HG02973 (cell line): ENCODE results near the gene CENPF.
"Not testable (repeated sequence)": the region's sequence is repeated elsewhere in the genome, so short reads cannot be mapped to it uniquely, and the experiment has no call there.

Source experiments
- ATAC-seq: cut with Tn5 transposase; IDR thresholded peaks from one replicate; pipeline ENCODE4 v1.9.1; 2021; ENCODE audit warnings: moderate library complexity; ENCODE audit not compliant: unreplicated experiment

Gene CENPF

GRCh38 chr1:214650664-214651063, 47.7 kb downstream of the CENPF start:
- no peak for ATAC-seq

DNA sequence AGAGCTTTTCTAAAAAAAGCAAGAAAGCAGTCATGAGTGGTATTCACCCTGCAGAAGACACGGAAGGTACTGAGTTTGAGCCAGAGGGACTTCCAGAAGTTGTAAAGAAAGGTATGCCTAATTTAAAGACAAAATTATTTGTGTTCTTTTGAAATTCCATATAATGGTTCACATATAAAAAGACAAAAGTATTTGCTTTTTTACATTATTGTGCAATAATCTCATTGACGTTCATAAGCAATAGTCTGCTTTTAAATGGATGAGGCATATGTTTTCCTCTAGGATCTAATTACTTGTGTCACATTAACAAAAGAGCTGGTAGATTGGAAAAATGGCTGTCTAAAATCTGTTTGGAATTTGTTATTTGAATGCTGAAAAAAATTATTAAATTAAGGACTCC, 54.3 kb downstream of the CENPF start:
- no peak for ATAC-seq

DNA sequence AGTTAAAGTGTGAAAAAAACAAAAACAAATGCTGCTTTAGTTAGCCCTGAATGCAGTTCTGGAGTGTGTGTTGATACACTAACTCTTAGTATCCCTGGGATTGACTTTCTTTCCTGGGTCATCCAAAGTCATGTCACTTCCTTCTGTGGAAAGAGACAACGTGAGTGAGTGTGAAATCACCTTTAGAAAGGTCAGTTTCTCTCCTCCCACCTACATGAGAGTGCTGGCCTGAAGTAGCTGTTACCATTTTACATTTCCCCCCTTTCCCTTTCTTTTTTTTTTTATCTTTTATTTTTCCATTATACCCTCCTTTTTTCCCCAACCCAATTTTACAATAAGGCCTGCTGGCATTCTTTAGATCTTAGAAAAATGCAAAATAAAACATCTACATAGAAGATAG, 55.2 kb downstream of the CENPF start:
- no peak for ATAC-seq

- no peak for ATAC-seq
These were observed 55.8 kb downstream of the CENPF start for GRCh38 chr1:214658785-214659184.

DNA sequence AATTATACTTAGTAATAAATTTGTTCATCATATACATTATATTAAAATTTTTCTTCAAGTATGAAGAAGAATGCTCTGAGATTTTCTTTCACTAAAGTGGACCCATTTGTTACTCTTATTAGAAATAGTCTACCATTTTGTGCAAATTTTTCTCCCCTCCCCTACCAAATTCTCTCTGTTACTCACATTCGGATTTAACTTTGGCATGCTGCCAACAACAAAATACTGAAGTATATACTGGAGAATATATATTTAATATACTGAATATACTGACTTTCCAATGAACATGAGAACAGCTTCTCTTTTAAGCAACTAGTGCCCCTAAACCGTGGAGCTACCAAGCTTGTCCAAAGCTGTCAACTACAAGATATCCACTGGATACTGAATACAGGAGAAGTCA, 57.2 kb downstream of the CENPF start:
- no peak for ATAC-seq

DNA sequence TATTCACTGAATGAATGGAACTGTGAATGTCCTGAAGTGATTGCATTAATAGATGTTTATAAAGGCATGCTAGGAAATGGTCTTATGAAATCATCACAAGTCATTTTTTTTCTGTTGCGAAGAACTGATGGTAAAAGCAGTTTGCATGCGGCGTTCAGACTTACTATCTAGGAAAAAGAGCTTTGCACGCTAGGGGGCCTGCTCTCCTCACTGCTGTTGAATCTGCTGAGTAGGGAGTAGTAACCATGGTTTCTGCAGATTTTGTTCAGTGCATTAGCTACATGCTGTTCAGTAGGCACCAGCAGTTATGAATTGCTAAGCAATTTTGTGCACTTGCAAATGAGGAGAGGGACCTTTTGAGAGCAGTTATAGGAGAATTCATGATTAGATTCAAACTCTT, 57.9 kb downstream of the CENPF start:
- ATAC-seq: no peak

- no peak for ATAC-seq
These were observed 59.3 kb downstream of the CENPF start for GRCh38 chr1:214662223-214662785.

GRCh38 chr1:214664651-214665433, 61.8 kb downstream of the CENPF start:
- ATAC-seq: no peak

DNA sequence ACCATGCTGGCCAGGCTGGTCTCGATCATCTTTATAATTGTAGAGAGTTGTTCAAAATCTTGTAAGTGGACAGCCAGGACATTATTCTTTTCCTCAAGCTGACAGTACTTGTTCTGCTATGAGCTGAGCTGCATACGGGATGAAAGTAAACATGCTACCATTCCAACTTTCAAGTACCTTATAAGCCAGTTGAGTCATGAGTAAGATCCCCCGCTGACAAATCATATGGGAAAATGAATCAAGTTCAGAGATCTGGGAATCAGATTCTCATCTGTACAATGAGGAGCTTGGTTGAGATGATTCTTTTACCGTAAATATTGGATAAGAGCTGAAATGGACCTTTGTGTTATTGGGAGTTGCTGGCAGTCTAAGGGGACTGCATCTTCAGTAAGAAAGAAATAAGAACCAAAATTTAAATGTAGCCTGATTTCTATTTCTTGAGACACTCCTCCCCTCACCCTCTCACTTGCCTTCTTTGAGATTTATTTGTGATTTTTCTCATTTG, 62.7 kb downstream of the CENPF start:
- ATAC-seq: no peak

DNA sequence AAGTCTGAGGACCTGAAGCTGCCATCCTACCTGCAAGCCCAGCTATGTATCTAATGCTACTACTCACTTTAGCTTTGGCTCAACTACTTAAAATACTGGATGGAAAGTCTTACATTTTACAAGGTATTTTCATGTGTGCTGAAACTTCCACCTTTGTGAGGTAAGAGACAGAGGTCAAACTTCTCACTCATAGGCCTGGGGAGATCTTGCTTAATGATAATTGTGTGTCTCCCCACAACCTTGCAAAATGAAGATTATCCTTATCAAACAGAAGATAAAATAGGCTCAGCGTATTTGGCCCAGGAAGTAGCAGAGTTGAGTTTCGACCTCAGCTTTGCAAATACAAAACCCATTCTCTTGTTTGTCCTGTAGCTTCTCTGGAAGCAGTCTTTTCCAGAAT, 63.7 kb downstream of the CENPF start:
- no peak for ATAC-seq

- no peak for ATAC-seq
These were observed 67.1 kb downstream of the CENPF start for GRCh38 chr1:214670098-214670497.

GRCh38 chr1:214673029-214673428, 70.0 kb downstream of the CENPF start:
- not testable (repeated sequence) for ATAC-seq

GRCh38 chr1:214673576-214673975, 70.6 kb downstream of the CENPF start:
- no peak for ATAC-seq

- not testable (repeated sequence) for ATAC-seq
These were observed 72.5 kb downstream of the CENPF start for GRCh38 chr1:214675524-214675923.

GRCh38 chr1:214676747-214677146, 73.8 kb downstream of the CENPF start:
- no peak for ATAC-seq

- no peak for ATAC-seq
These were observed 75.0 kb downstream of the CENPF start for GRCh38 chr1:214677945-214678344.

DNA sequence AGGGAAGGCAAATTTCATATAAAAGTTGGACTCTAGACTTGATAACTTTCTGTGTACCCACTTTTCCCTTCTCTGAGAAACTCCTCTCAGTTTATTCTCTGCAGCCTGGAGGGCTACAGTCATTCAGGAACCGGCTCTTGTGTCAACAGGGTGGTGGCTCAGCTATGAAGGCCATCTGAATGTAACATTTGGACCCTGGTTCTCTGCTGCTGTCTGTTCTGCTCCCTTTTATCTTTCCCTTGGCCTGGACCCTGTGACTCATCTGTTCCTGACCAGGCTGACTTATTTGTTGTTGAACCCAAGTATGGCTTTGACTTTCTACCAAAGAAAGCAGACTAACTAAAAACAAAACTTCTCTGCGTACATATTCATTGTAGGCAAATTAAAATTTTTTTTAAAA, 75.4 kb downstream of the CENPF start:
- ATAC-seq: no peak

DNA sequence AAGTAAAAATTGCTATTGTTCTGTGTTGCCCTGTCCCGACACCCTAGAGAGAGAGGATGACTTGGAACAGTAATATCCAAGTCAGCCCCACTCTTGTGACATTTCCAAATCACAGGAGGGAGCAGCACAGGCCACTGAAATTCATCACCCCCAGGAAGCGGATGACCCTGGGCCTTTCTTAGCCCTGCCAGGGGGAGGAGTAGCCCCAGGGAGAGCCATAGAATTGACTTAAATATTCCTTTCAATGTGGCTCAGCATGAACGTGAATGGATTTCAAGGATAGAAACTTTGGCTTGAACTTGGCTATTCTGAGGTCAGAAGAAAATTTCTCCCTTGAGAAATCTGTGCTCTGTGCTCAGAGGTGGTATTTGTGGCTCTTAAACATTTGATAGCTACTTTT, 80.6 kb downstream of the CENPF start:
- no peak for ATAC-seq

DNA sequence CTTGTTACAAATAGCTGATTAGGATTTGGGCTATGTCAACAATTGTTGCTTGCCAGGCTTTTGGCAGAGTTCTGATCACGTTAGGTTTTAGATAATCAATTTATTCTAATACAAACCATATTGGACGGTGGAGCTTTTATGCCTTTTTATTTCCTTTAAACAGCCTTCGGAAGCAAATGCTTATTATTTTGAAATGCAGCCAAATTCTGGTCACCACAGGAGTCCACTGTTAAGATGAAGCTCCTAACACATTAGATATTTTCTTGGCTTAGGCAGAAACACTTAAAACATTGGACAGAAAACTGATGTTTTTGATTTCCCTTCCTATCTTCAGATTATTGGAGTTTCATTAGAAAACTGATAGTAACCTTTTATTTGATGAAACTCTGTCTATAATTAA, 82.9 kb downstream of the CENPF start:
- ATAC-seq: no peak

DNA sequence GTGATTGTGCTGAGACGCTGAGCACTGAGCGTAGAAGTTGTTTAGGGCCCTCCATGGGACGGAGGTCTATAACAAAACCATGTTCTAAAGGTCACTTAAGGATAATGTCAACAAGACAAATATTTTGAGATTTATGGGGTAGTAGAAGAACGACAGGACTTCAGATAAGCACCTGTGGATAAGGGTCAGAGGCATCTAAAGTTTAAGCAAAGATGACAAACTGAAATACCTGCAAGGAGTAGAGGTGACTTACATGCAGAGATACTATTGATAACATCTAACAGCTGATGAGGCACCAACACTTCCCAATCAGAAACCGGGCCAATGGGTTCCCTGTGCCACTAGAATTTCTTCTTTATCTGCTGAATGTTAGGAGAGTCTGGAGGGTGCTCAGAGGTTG, 83.5 kb downstream of the CENPF start:
- no peak for ATAC-seq

DNA sequence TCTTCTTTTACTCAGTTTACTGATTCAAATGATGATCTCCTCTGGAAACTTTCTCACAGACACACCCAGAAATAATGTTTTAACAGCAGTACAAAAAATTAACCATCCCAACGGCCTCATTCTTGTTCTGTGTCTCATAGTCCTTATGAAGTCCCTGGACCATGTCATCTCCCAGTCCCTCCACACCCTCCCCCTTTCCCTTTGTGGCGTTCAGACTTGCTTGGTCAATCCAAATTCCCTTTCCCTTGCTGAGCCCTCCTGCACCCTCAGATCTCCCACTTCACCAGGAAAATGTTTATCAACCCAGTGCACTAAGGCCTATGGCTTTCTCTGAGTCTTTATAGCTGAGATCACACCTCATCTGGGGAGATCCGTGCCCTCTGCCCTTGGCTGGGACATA, 85.9 kb downstream of the CENPF start:
- no peak for ATAC-seq

GRCh38 chr1:214694769-214695168, 91.8 kb downstream of the CENPF start:
- no peak for ATAC-seq

GRCh38 chr1:214698559-214698958, 95.6 kb downstream of the CENPF start:
- no peak for ATAC-seq
